Neural progenitor cell (in vitro differentiated cells): Measurements from ENCODE around the gene TMEM242. TPM values are rescaled to one million over a fixed set of nuclear protein-coding genes. Genes with fewer than 3 reads are reported as not detected.

Experiments used
- DNase-seq: peaks from one replicate; pipeline ENCODE4 v3.0.0-alpha.2; 2016; ENCODE audit warnings: low spot score
- H2AFZ ChIP-seq: fragments of 200-600 bp; sonication (generic); replicated peaks from 2 replicates; pipeline ENCODE4 v1.6.1; 2016; ENCODE audit warnings: antibody characterized with exemption
- H3F3A ChIP-seq: fragments of 200-600 bp; sonication (generic); 2 replicates; pipeline ENCODE4 v1.6.1; 2016; ENCODE audit warnings: antibody characterized with exemption, low read depth
- H3K27ac ChIP-seq: fragments of 200-600 bp; sonication (generic); 2 replicates; pipeline ENCODE4 v1.5.1; 2016; ENCODE audit warnings: mild to moderate bottlenecking
- H3K27me3 ChIP-seq: fragments of 200-600 bp; sonication (generic); 2 replicates; pipeline ENCODE4 v1.6.1; 2016; ENCODE audit warnings: mild to moderate bottlenecking, moderate library complexity
- H3K36me3 ChIP-seq: fragments of 200-600 bp; sonication (generic); 2 replicates; pipeline ENCODE4 v1.5.1; 2016
- H3K4me1 ChIP-seq: fragments of 200-600 bp; sonication (generic); 2 replicates; pipeline ENCODE4 v1.6.1; 2016; ENCODE audit warnings: mixed run types
- H3K4me2 ChIP-seq: fragments of 200-600 bp; sonication (generic); 2 replicates; pipeline ENCODE4 v1.6.1; 2016
- H3K4me3 ChIP-seq: fragments of 200-600 bp; sonication (generic); 2 replicates; pipeline ENCODE4 v1.5.1; 2016
- H3K79me2 ChIP-seq: fragments of 200-600 bp; sonication (generic); 2 replicates; pipeline ENCODE4 v1.6.1; 2016; ENCODE audit warnings: low read depth
- H3K9ac ChIP-seq: fragments of 200-600 bp; sonication (generic); 2 replicates; pipeline ENCODE4 v1.6.1; 2016
- H3K9me3 ChIP-seq: fragments of 200-600 bp; sonication (generic); 2 replicates; pipeline ENCODE4 v1.5.1; 2016; ENCODE audit warnings: low read depth
- H4K20me1 ChIP-seq: fragments of 200-600 bp; sonication (generic); 2 replicates; pipeline ENCODE4 v1.6.1; 2016; ENCODE audit warnings: low read depth
- H3K27ac Mint-ChIP-seq: 3 replicates; pipeline ENCODE4 v1.8.0; 2021; ENCODE audit warnings: mixed read lengths
- H3K27me3 Mint-ChIP-seq: 2 replicates; pipeline ENCODE4 v1.8.0; 2022; ENCODE audit warnings: low read depth, mild to moderate bottlenecking, inconsistent platforms, moderate library complexity, mixed read lengths; ENCODE audit not compliant: insufficient read depth
- H3K36me3 Mint-ChIP-seq: 3 replicates; pipeline ENCODE4 v1.8.0; 2021; ENCODE audit warnings: mixed read lengths
- H3K4me1 Mint-ChIP-seq: 3 replicates; pipeline ENCODE4 v1.8.0; 2021; ENCODE audit warnings: mixed read lengths
- H3K4me3 Mint-ChIP-seq: 3 replicates; pipeline ENCODE4 v1.8.0; 2021; ENCODE audit warnings: mild to moderate bottlenecking, moderate library complexity, mixed read lengths
- H3K9me3 Mint-ChIP-seq: 3 replicates; pipeline ENCODE4 v1.8.0; 2020; ENCODE audit warnings: mixed read lengths
- CTCF ChIP-seq: fragments of 200-600 bp; sonication (generic); IDR thresholded peaks from 2 replicates; pipeline ENCODE4 v1.5.1; 2017; ENCODE audit warnings: antibody characterized with exemption, mild to moderate bottlenecking
- EZH2 ChIP-seq: fragments of 200-600 bp; sonication (generic); IDR thresholded peaks from 2 replicates; pipeline ENCODE4 v1.6.1; 2017; ENCODE audit warnings: antibody characterized with exemption, mild to moderate bottlenecking, moderate library complexity
- EZH2phosphoT487 ChIP-seq: fragments of 200-600 bp; sonication (generic); IDR thresholded peaks from 2 replicates; pipeline ENCODE4 v1.6.1; 2017; ENCODE audit warnings: antibody characterized with exemption
- total RNA-seq: library from RNA; depleted of rRNA; stranded (reverse); fragments of >200 nt; gene quantifications from 2 replicates; pipeline ENCODE4 v1.2.3, GENCODE V29; 2015; ENCODE audit warnings: low replicate concordance

The TMEM242 gene
- total RNA-seq, 1 donor from 2014 or later, result 9.9 TPM

- H3K36me3 ChIP-seq, result no peaks in the 10 kb centered on the region
- no peak for DNase-seq
- no peak overlapping the region for H3K27ac ChIP-seq
- H3K4me3 ChIP-seq, result no peak overlapping the region
- TF ChIP-seq CTCF, result no peak
- TF ChIP-seq EZH2, result no peak
- no peak for TF ChIP-seq EZH2phosphoT487
- H3K4me2 ChIP-seq, result no peak overlapping the region
- peaks cover 21% of the 10 kb centered on the region for H3K4me1 ChIP-seq
- peaks cover 2% of the 10 kb centered on the region for H3K27me3 Mint-ChIP-seq
- H3K4me1 Mint-ChIP-seq, result peaks cover 2% of the 10 kb centered on the region
- H3K9me3 ChIP-seq, result no peaks in the 10 kb centered on the region
- H3K79me2 ChIP-seq, result no peaks in the 10 kb centered on the region
- peaks cover 8% of the 10 kb centered on the region for H3K36me3 Mint-ChIP-seq
- no peak overlapping the region for H2AFZ ChIP-seq
- no peak overlapping the region for H3K9ac ChIP-seq
- H4K20me1 ChIP-seq, result no peaks in the 10 kb centered on the region
- peaks cover 12% of the 10 kb centered on the region for H3F3A ChIP-seq
- H3K9me3 Mint-ChIP-seq, result no peaks in the 10 kb centered on the region
- peak overlapping the region; percentile 88 for H3K27ac Mint-ChIP-seq
- no peak overlapping the region for H3K4me3 Mint-ChIP-seq
- no peaks in the 10 kb centered on the region for H3K27me3 ChIP-seq
These were observed 36.0 kb downstream of the TMEM242 start for GRCh38 chr6:157287247-157287850.

- no peaks in the 10 kb centered on the region for H3K36me3 ChIP-seq
- no peaks in the 10 kb centered on the region for H3K9me3 Mint-ChIP-seq
- no peaks in the 10 kb centered on the region for H4K20me1 ChIP-seq
- no peaks in the 10 kb centered on the region for H3K9me3 ChIP-seq
- no peak overlapping the region for H3K9ac ChIP-seq
- DNase-seq, result no peak
- no peaks in the 10 kb centered on the region for H3K27me3 ChIP-seq
- H3F3A ChIP-seq, result no peaks in the 10 kb centered on the region
- H3K4me3 Mint-ChIP-seq, result no peak overlapping the region
- no peak overlapping the region for H2AFZ ChIP-seq
- H3K27ac ChIP-seq, result no peak overlapping the region
- no peaks in the 10 kb centered on the region for H3K79me2 ChIP-seq
- peaks cover 2% of the 10 kb centered on the region for H3K27me3 Mint-ChIP-seq
- no peak overlapping the region for H3K4me3 ChIP-seq
- H3K27ac Mint-ChIP-seq, result no peak overlapping the region
- TF ChIP-seq CTCF (no peak), EZH2 (no peak), EZH2phosphoT487 (no peak)
- peaks cover 5% of the 10 kb centered on the region for H3K4me1 ChIP-seq
- H3K4me2 ChIP-seq, result no peak overlapping the region
- peaks cover 3% of the 10 kb centered on the region for H3K36me3 Mint-ChIP-seq
- H3K4me1 Mint-ChIP-seq, result peaks cover 3% of the 10 kb centered on the region
These were observed 37.9 kb downstream of the TMEM242 start for GRCh38 chr6:157285422-157285779.

GRCh38 chr6:157284738-157285421 is 38.4 kb downstream of the TMEM242 start:
- Histone ChIP-seq H3K36me3 (no peaks in the 10 kb centered on the region), H3K27ac (no peak overlapping the region), H3K4me1 (peaks cover under 1% of the 10 kb centered on the region), H3K9ac (no peak overlapping the region), H4K20me1 (no peaks in the 10 kb centered on the region), H3K4me3 (no peak overlapping the region), H3K27me3 (peaks cover 2% of the 10 kb centered on the region), H3K4me2 (no peak overlapping the region), H3F3A (no peaks in the 10 kb centered on the region), H2AFZ (no peak overlapping the region), H3K79me2 (no peaks in the 10 kb centered on the region), H3K9me3 (no peaks in the 10 kb centered on the region)
- Mint-ChIP-seq H3K4me1 (peaks cover 3% of the 10 kb centered on the region), H3K36me3 (peaks cover 3% of the 10 kb centered on the region), H3K4me3 (no peak overlapping the region), H3K27ac (peak overlapping the region; percentile 46), H3K9me3 (no peaks in the 10 kb centered on the region), H3K27me3 (peaks cover under 1% of the 10 kb centered on the region)
- DNase-seq, result no peak
- TF ChIP-seq EZH2 (no peak), CTCF (no peak), EZH2phosphoT487 (no peak)
